Duodenal mucosa (tissue), 2 donors: Measurements from ENCODE around the gene MLH3.

ENCODE experiments used
- H3K27ac ChIP-seq: one replicate; pipeline ENCODE4 v1.7.0; 2013; ENCODE audit warnings: low read depth, low read length
- H3K27me3 ChIP-seq, 2 donors: one replicate each; pipeline ENCODE4 v1.7.0; 2013; ENCODE audit warnings: low read length in 2 of 2, control low read depth in 1 of 2; ENCODE audit not compliant: insufficient read depth in 2 of 2, control insufficient read depth in 1 of 2
- H3K36me3 ChIP-seq, 2 donors: one replicate each; pipeline ENCODE4 v1.7.0; 2013; ENCODE audit warnings: low read length in 2 of 2, control low read depth in 1 of 2; ENCODE audit not compliant: insufficient read depth in 2 of 2, control insufficient read depth in 1 of 2
- H3K4me1 ChIP-seq, 2 donors: one replicate each; pipeline ENCODE4 v1.7.0; 2013; ENCODE audit warnings: low read length in 2 of 2, control low read depth in 1 of 2; ENCODE audit not compliant: insufficient read depth in 2 of 2, control insufficient read depth in 1 of 2
- H3K4me3 ChIP-seq, 2 donors: one replicate each; pipeline ENCODE4 v1.7.0; 2013; ENCODE audit warnings: low read length in 2 of 2, low read depth in 1 of 2
- H3K9ac ChIP-seq, 2 donors: one replicate each; pipeline ENCODE4 v1.7.0; 2013; ENCODE audit warnings: low read length in 2 of 2, low read depth in 1 of 2
- H3K9me3 ChIP-seq, 2 donors: one replicate each; pipeline ENCODE4 v1.7.0; 2013; ENCODE audit warnings: low read length in 2 of 2, control low read depth in 1 of 2; ENCODE audit not compliant: control insufficient read depth in 1 of 2

Gene MLH3

GRCh38 chr14:75088153-75088552, 36.9 kb upstream of the MLH3 start:
- H3K9me3 ChIP-seq, result no peaks in the 10 kb centered on the region
- H3K27ac ChIP-seq, result no peak overlapping the region
- H3K4me3 ChIP-seq, result no peak overlapping the region
- H3K4me1 ChIP-seq, result no peaks in the 10 kb centered on the region
- no peaks in the 10 kb centered on the region for H3K27me3 ChIP-seq
- peaks cover 32 to 70% of the 10 kb centered on the region in 2 donors for H3K36me3 ChIP-seq
- no peak overlapping the region for H3K9ac ChIP-seq

- Histone ChIP-seq H3K9ac (no peak overlapping the region), H3K36me3 (peaks cover 35 to 63% of the 10 kb centered on the region in 2 donors), H3K4me3 (no peak overlapping the region), H3K4me1 (no peaks in the 10 kb centered on the region), H3K27ac (no peak overlapping the region), H3K9me3 (no peaks in the 10 kb centered on the region), H3K27me3 (no peaks in the 10 kb centered on the region)
Measured at GRCh38 chr14:75084513-75084912, 33.2 kb upstream of the MLH3 start.

- Histone ChIP-seq H3K9ac (no peak overlapping the region), H3K27me3 (no peaks in the 10 kb centered on the region), H3K4me1 (no peaks in the 10 kb centered on the region), H3K27ac (no peak overlapping the region), H3K36me3 (peaks cover 35 to 59% of the 10 kb centered on the region in 2 donors), H3K4me3 (no peak overlapping the region), H3K9me3 (no peaks in the 10 kb centered on the region)
Measured at GRCh38 chr14:75083271-75083670, 32.0 kb upstream of the MLH3 start.

- Histone ChIP-seq H3K36me3 (peaks cover 20 to 46% of the 10 kb centered on the region in 2 donors), H3K9me3 (no peaks in the 10 kb centered on the region), H3K27me3 (no peaks in the 10 kb centered on the region), H3K27ac (no peak overlapping the region), H3K4me3 (no peak overlapping the region), H3K4me1 (no peaks in the 10 kb centered on the region), H3K9ac (no peak overlapping the region)
Measured at GRCh38 chr14:75081660-75082229, 30.5 kb upstream of the MLH3 start.

- no peaks in the 10 kb centered on the region for H3K9me3 ChIP-seq
Measured at GRCh38 chr14:75079521-75079920, 28.3 kb upstream of the MLH3 start.

GRCh38 chr14:75077794-75078193, 26.5 kb upstream of the MLH3 start:
- Histone ChIP-seq H3K27me3 (no peaks in the 10 kb centered on the region), H3K27ac (no peak overlapping the region), H3K4me3 (no peak overlapping the region)

More at GRCh38 chr14:75079521-75079920, 28.3 kb upstream of the MLH3 start:
- Histone ChIP-seq H3K4me1 (no peaks in the 10 kb centered on the region), H3K9ac (no peak overlapping the region), H3K27ac (no peak overlapping the region), H3K36me3 (peaks cover 16 to 26% of the 10 kb centered on the region in 2 donors), H3K27me3 (no peaks in the 10 kb centered on the region), H3K4me3 (no peak overlapping the region)

GRCh38 chr14:75070383-75070782, 19.1 kb upstream of the MLH3 start:
- Histone ChIP-seq H3K36me3 (no peaks in the 10 kb centered on the region), H3K9me3 (no peaks in the 10 kb centered on the region), H3K4me1 (peaks cover 10 to 21% of the 10 kb centered on the region in 2 donors), H3K27ac (peak overlapping the region; percentile 82), H3K4me3 (peak overlapping the region; percentile 71 to 72), H3K27me3 (no peaks in the 10 kb centered on the region), H3K9ac (peak overlapping the region; percentile 61 to 71)

More at GRCh38 chr14:75077794-75078193, 26.5 kb upstream of the MLH3 start:
- Histone ChIP-seq H3K36me3 (peaks cover 0 to 11% of the 10 kb centered on the region in 2 donors), H3K9ac (no peak overlapping the region), H3K4me1 (no peaks in the 10 kb centered on the region), H3K9me3 (no peaks in the 10 kb centered on the region)

GRCh38 chr14:75069811-75070145, 18.5 kb upstream of the MLH3 start:
- peak overlapping the region; percentile 71 to 72 for H3K4me3 ChIP-seq
- H3K9ac ChIP-seq, result peak overlapping the region; percentile 61 to 71

GRCh38 chr14:75069121-75069810, 18.0 kb upstream of the MLH3 start, which contains the start of gene ZC2HC1C:
Gene ZC2HC1C, plus strand, starts transcription at chr14:75069641. Its CDS starts 933 bp downstream, at chr14:75070574.
- H3K9me3 ChIP-seq, result no peaks in the 10 kb centered on the region
- peak within 1 kb of the TSS; percentile 83 for H3K27ac ChIP-seq
- no peaks in the 10 kb centered on the region for H3K27me3 ChIP-seq
- peak within 1 kb of the TSS; percentile 71 to 72 for H3K4me3 ChIP-seq
- peaks cover 11 to 21% of the 10 kb centered on the region in 2 donors for H3K4me1 ChIP-seq
- no peaks in the 10 kb centered on the region for H3K36me3 ChIP-seq
- H3K9ac ChIP-seq, result peak within 1 kb of the TSS; percentile 61 to 71

More at GRCh38 chr14:75069811-75070145, 18.5 kb upstream of the MLH3 start:
- H3K27ac ChIP-seq, result peak overlapping the region; percentile 82
- H3K36me3 ChIP-seq, result no peaks in the 10 kb centered on the region
- peaks cover 10 to 21% of the 10 kb centered on the region in 2 donors for H3K4me1 ChIP-seq
- H3K27me3 ChIP-seq, result no peaks in the 10 kb centered on the region
- no peaks in the 10 kb centered on the region for H3K9me3 ChIP-seq

GRCh38 chr14:75068294-75069120, 17.2 kb upstream of the MLH3 start:
- Histone ChIP-seq H3K4me3 (peak overlapping the region; percentile 71 to 72), H3K27ac (peak overlapping the region; percentile 83), H3K9ac (peak overlapping the region; percentile 61 to 71), H3K9me3 (no peaks in the 10 kb centered on the region), H3K27me3 (no peaks in the 10 kb centered on the region), H3K4me1 (peaks cover 15 to 21% of the 10 kb centered on the region in 2 donors), H3K36me3 (no peaks in the 10 kb centered on the region)
